ENCODE data around the gene BTF3L4. TPM values are rescaled to one million over a fixed set of nuclear protein-coding genes. Genes with fewer than 3 reads are reported as not detected.

Gene BTF3L4
- total and polyA plus RNA-seq, 2 experiments from 2014 or later = 68.6 to 100 TPM

GRCh38 chr1:52139817-52140540 lies 83.9 kb downstream of the BTF3L4 start:
- H3K36me3 ChIP-seq (ENCODE audit: low read depth) = no peaks in the 10 kb centered on the region
- H3K4me1 ChIP-seq (ENCODE audit: insufficient read depth) = peaks cover 31% of the 10 kb centered on the region
- peak overlapping the region; percentile 86 for H3K4me2 ChIP-seq (ENCODE audit: unreplicated experiment)
- WGBS, 2 experiments (ENCODE audit: low coverage in 1 of 2, low lambda C conversion rate in 2 of 2, missing lambda C conversion rate in 2 of 2) = 3 to 6% methylated on average over 5 of the region's 5 CpGs
- peak overlapping the region; percentile 74 for H2AFZ ChIP-seq
- in situ Hi-C loops (cut with MboI) = loop anchor here (25.0 kb wide), 1 partner anchor 547 kb away; the partner anchor contains the start of gene COA7
- no peaks in the 10 kb centered on the region for H3K27me3 ChIP-seq (replicated peaks; ENCODE audit: insufficient read depth)
- no peaks in the 10 kb centered on the region for H4K20me1 ChIP-seq (ENCODE audit: insufficient read depth)
- peak overlapping the region; percentile 95 for H3K27ac ChIP-seq
- TF ChIP-seq EZH2 (IDR thresholded peaks at IDR 0.05; ENCODE audit: insufficient read depth, poor library complexity, severe bottlenecking) = no peak
- TF ChIP-seq EZH2phosphoT487 (IDR thresholded peaks at IDR 0.05; ENCODE audit: insufficient read depth, low read depth) = no peak
- H3K9ac ChIP-seq = peak overlapping the region; percentile 63
- peaks cover 25% of the 10 kb centered on the region for H3K79me2 ChIP-seq (ENCODE audit: insufficient read depth)
- no peaks in the 10 kb centered on the region for H3K9me3 ChIP-seq (ENCODE audit: low read depth)
- peak; percentile 96 for DNase-seq
- H3K4me3 ChIP-seq = peak overlapping the region; percentile 60
- H3F3A ChIP-seq (ENCODE audit: insufficient read depth) = peaks cover 31% of the 10 kb centered on the region
- H3K9me2 ChIP-seq (ENCODE audit: insufficient read depth) = no peaks in the 10 kb centered on the region

Other genes with a start within 250 kb of the BTF3L4 start
- 55.2 and 62.5 TPM in 2 replicates for gene NRDC, start 177.6 kb upstream of the BTF3L4 start, total RNA-seq (2014; rRNA removed; shearing (Covaris generic))
- 122 and 129 TPM in 2 replicates for gene NRDC, start 177.6 kb upstream of the BTF3L4 start, polyA plus RNA-seq (2016; fragmentation: Nextera tagmentation; extraction: Ambion mirVana)
- gene RAB3B, start 65.6 kb upstream of the BTF3L4 start, total RNA-seq (2014; rRNA removed; shearing (Covaris generic)) = 65.3 and 67.3 TPM in 2 replicates
- 54.2 and 54.9 TPM in 2 replicates for gene RAB3B, start 65.6 kb upstream of the BTF3L4 start, polyA plus RNA-seq (2016; fragmentation: Nextera tagmentation; extraction: Ambion mirVana)
- 8.3 and 18.3 TPM in 2 replicates for gene KTI12, start 22.5 kb upstream of the BTF3L4 start, total RNA-seq (2014; rRNA removed; shearing (Covaris generic))
- gene KTI12, start 22.5 kb upstream of the BTF3L4 start, polyA plus RNA-seq (2016; fragmentation: Nextera tagmentation; extraction: Ambion mirVana) = 10.7 and 12.4 TPM in 2 replicates
- 59.3 and 64.9 TPM in 2 replicates for gene TXNDC12, start 1.1 kb upstream of the BTF3L4 start, total RNA-seq (2014; rRNA removed; shearing (Covaris generic))
- 85.9 and 88.3 TPM in 2 replicates for gene TXNDC12, start 1.1 kb upstream of the BTF3L4 start, polyA plus RNA-seq (2016; fragmentation: Nextera tagmentation; extraction: Ambion mirVana)
- gene ZFYVE9, start 85.8 kb downstream of the BTF3L4 start, total RNA-seq (2014; rRNA removed; shearing (Covaris generic)) = 26.9 and 28.1 TPM in 2 replicates
- 5.0 and 6.4 TPM in 2 replicates for gene ZFYVE9, start 85.8 kb downstream of the BTF3L4 start, polyA plus RNA-seq (2016; fragmentation: Nextera tagmentation; extraction: Ambion mirVana)